Nephron progenitor cell (in vitro differentiated cells): ENCODE measurements around the gene NTN1.
"Not testable (repeated sequence)": the region's sequence is repeated elsewhere in the genome, so short reads cannot be mapped to it uniquely, and the experiment has no call there.

Experiments
- DNase-seq: peaks from one replicate; pipeline ENCODE4 v3.0.0; 2021
- H3K27ac Mint-ChIP-seq: 2 replicates; pipeline ENCODE4 v1.8.0; 2021; ENCODE audit warnings: mild to moderate bottlenecking, moderate library complexity, mixed read lengths
- H3K27me3 Mint-ChIP-seq: 2 replicates; pipeline ENCODE4 v1.8.0; 2021; ENCODE audit warnings: mild to moderate bottlenecking, low read depth, mixed read lengths; ENCODE audit not compliant: poor library complexity
- H3K36me3 Mint-ChIP-seq: 2 replicates; pipeline ENCODE4 v1.8.0; 2021; ENCODE audit warnings: low read depth, mixed read lengths
- H3K4me1 Mint-ChIP-seq: 2 replicates; pipeline ENCODE4 v1.8.0; 2021; ENCODE audit warnings: mixed read lengths
- H3K4me3 Mint-ChIP-seq: 2 replicates; pipeline ENCODE4 v1.8.0; 2021; ENCODE audit warnings: mild to moderate bottlenecking, moderate library complexity, mixed read lengths
- H3K9me3 Mint-ChIP-seq: 2 replicates; pipeline ENCODE4 v1.8.0; 2021; ENCODE audit warnings: mild to moderate bottlenecking, moderate library complexity, mixed read lengths
- CTCF ChIP-seq: fragments of 200-600 bp; sonication (generic); IDR thresholded peaks from 2 replicates; pipeline ENCODE4 v1.5.0; 2021; ENCODE audit warnings: antibody characterized with exemption

NTN1 gene

DNA sequence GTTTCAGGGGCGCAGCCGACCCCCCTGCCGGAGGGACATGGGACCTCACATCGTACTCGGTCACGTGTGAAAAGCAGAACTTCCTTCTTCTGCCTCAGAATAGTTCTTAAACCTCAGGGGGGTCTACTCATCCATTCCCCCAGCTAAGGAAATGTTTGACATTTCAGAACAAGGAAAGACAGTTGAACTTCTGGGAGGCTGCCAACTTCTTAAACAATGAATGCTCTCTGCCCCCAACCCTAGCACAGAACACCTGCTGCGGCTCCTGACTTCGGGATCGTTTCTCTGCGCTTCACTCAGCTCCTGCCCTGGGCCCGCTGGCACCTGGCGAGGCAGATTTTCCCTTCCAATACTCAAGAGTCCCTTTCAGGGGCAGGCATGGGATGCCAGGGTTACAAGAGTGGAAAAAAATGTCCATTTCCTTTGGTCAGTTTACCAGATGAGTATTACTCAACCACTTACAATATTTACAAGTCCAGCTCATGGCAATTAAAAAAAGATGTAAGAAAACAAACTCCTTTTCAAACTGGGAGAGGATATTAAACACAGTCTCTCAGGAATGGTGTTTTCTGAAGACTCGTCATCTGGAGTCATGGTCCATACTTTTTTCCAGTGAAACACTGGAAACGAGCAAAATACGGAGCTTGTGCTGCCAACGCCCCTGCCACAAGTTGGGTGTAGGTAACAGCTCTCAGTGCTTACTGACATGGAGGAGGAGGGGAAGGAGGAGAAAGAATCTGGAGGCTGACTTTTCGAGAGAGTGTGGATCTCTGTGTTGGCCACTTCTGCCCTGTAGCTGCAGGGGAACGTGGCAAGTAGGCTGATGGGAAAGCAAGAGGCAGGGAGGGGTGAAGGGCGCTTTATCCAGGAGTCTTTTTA lies 235.7 kb downstream of the NTN1 start:
- no peak for DNase-seq
- peak overlapping the region; percentile 8 for H3K27ac Mint-ChIP-seq
- H3K4me1 Mint-ChIP-seq, result peaks cover 65% of the 10 kb centered on the region
- no peak overlapping the region for H3K4me3 Mint-ChIP-seq
- H3K27me3 Mint-ChIP-seq, result peaks cover 16% of the 10 kb centered on the region
- H3K9me3 Mint-ChIP-seq, result no peaks in the 10 kb centered on the region
- no peak for TF ChIP-seq CTCF
- no peaks in the 10 kb centered on the region for H3K36me3 Mint-ChIP-seq

DNA sequence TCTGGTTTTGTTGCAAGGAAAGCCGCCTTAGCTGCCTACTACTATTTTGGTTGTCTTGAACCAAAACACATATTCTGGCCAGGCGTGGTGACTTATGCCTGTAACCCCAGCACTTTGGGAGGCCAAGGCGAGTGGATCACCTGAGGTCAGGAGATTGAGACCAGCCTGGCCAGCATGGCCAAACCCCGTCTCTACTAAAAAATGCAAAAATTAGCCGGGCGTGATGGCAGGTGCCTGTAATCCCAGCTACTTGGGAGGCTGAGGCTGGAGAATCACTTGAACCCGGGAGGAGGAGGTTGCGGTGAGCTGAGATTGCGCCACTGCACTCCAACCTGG lies 236.3 kb downstream of the NTN1 start:
- H3K27ac Mint-ChIP-seq, H3K9me3 Mint-ChIP-seq, DNase-seq, H3K36me3 Mint-ChIP-seq, H3K4me3 Mint-ChIP-seq: not testable (repeated sequence)
- peaks cover 65% of the 10 kb centered on the region for H3K4me1 Mint-ChIP-seq
- H3K27me3 Mint-ChIP-seq, result peaks cover 16% of the 10 kb centered on the region

- H3K27me3 Mint-ChIP-seq, result peaks cover 16% of the 10 kb centered on the region
- H3K4me3 Mint-ChIP-seq, result no peak overlapping the region
- TF ChIP-seq CTCF, result no peak
- no peak for DNase-seq
- H3K4me1 Mint-ChIP-seq, result peaks cover 63% of the 10 kb centered on the region
- H3K9me3 Mint-ChIP-seq, result peaks cover under 1% of the 10 kb centered on the region
- H3K36me3 Mint-ChIP-seq, result no peaks in the 10 kb centered on the region
- H3K27ac Mint-ChIP-seq, result peak overlapping the region; percentile 38
These were observed 237.1 kb downstream of the NTN1 start for GRCh38 chr17:9258115-9259015.

GRCh38 chr17:9259419-9259818 lies 238.1 kb downstream of the NTN1 start:
- Mint-ChIP-seq H3K36me3 (peaks cover 4% of the 10 kb centered on the region), H3K27ac (peak overlapping the region; percentile 24), H3K4me1 (peaks cover 58% of the 10 kb centered on the region), H3K27me3 (peaks cover 14% of the 10 kb centered on the region), H3K9me3 (peaks cover 11% of the 10 kb centered on the region), H3K4me3 (peak overlapping the region; percentile 5)
- DNase-seq, result no peak
- TF ChIP-seq CTCF, result no peak

- H3K36me3 Mint-ChIP-seq, result peaks cover 4% of the 10 kb centered on the region
- H3K27ac Mint-ChIP-seq, result peak overlapping the region; percentile 93
- no peak overlapping the region for H3K4me3 Mint-ChIP-seq
- H3K27me3 Mint-ChIP-seq, result peaks cover 12% of the 10 kb centered on the region
- peaks cover 11% of the 10 kb centered on the region for H3K9me3 Mint-ChIP-seq
- TF ChIP-seq CTCF, result no peak
- H3K4me1 Mint-ChIP-seq, result peaks cover 58% of the 10 kb centered on the region
- no peak for DNase-seq
These were observed 240.0 kb downstream of the NTN1 start for GRCh38 chr17:9261081-9262012.
